Activated CD8-positive, alpha-beta memory T cell treated with anti-CD3 and anti-CD28 coated beads for 24 hours (primary cell): ENCODE measurements around the gene ZRANB1.

Experiments used
- DNase-seq: peaks from one replicate; pipeline ENCODE4 v3.0.0-alpha.2; 2020

ZRANB1 gene

DNA sequence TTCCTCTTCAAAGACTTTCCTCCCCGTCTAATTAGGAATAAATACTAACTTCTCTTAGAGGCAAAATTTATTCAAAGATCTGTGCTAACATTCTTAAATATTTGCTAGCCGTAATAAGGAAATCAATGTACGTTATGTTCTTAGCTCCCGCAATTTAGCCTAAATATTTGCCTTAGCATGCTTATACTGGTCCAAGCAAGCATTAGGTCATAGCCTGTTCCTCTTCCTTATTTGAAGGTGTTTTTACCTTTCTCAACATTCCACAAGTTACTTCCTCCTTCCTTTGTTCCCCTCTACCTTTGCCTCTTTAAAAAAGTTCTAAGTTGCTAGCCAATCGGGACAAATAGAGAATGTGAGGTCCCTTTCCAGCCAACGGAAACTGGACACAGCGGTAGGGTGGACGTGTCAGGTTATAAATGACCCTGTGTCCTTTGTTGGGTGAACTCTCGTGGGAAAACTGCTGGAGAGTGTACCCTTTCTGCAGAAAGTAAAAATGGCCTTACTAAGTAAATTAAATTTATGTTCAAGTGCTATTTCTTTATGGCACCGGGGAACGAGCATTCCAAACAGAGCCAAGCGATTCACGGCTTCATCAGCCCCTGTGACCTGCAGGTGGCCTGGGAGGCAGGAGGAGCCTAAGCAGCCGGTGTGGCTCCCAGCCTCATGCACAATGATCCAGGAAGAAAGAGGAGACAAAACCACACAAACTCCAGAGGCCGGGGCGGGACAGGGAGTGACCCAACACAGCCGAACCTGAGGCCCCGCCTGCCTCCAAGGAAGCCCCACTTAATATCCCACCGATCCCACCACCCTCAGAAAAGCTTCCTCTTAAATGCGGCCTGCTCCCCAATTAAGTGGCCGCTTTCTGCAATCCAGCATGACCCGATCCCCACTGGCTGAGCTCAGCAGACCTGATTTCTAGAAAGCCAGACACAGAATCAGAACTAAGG is 67.0 kb downstream of the ZRANB1 start:
- DNase-seq: no peak

DNA sequence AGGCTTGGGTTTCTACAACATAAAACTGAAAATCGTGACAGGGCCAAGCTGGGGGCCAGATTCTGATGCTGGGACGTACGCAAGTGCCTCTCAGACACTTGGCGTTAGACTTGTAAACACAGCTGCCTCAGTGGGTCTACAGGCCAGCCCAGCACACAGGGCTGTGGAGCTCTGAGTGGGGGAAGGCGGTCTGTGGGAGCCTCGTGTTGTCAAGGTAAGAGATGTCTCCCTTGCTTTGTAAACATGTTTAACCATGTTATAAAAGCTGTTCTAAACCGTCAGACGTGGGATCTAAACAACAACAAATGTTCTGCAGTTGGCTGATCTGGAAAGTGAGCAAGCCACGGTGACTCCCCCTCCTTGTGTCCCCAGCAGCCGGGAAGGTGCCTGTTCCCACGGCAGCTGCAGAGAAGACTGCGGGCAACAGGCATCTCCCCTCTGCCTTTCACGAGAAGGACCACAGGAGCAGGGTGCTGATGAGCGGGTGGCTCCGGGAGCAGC is 67.8 kb downstream of the ZRANB1 start:
- no peak for DNase-seq

DNA sequence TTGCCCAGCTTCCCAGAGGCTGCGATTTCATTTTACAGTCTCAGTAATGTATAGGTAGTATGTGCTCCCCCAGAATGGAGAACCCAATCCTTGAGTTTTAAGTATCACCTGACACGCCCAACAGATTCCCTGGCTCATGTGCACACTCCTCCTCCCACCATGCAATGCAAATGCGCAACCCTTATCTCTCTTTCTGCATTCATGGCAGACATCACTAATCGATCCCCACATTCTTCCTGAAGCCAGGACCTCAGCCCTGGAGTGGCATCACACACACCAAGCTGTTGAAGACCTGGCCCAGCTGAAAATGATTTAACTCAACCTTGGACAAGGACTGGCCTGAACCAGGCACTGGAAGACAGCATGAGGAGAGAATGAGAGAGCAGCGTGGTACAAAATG is 68.4 kb downstream of the ZRANB1 start:
- DNase-seq: no peak

DNA sequence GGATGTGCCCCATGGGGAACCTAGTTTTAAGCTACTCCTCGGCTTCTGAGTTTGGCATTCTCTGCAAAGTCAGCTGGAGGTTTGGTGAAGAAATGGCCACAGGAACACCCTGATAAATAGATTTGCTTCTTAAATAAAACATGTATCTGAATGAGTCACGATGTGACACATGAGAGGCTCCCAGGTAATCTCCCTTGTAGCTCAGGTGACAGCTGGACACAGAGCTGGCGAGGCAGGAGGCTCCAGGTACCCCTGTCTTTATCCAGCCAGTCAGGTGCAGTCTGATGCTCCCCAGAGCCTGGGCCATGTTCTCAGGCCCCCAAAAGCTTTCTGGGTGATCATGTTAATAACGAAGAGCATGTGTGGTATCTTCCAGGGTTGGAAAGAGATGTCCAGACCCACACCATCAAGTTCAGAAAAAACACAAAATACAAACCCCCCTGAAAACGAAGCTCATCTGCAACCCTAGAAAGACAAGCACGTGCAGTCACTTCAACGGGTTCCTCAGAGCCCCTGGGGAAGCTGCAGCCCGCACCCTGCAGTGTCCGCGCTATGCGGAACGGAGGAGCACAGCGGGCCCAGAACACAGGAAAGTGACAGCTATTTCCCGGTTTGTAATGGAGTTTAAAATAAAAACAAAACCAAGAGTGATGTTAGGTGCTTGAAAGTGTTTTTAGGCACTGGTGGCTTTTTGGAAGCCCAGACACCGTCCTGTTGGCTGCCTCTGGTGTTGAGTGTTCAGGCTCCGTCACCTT is 69.4 kb downstream of the ZRANB1 start:
- no peak for DNase-seq

- DNase-seq: no peak
Measured at GRCh38 chr10:125011926-125012705, 70.2 kb downstream of the ZRANB1 start.

DNA sequence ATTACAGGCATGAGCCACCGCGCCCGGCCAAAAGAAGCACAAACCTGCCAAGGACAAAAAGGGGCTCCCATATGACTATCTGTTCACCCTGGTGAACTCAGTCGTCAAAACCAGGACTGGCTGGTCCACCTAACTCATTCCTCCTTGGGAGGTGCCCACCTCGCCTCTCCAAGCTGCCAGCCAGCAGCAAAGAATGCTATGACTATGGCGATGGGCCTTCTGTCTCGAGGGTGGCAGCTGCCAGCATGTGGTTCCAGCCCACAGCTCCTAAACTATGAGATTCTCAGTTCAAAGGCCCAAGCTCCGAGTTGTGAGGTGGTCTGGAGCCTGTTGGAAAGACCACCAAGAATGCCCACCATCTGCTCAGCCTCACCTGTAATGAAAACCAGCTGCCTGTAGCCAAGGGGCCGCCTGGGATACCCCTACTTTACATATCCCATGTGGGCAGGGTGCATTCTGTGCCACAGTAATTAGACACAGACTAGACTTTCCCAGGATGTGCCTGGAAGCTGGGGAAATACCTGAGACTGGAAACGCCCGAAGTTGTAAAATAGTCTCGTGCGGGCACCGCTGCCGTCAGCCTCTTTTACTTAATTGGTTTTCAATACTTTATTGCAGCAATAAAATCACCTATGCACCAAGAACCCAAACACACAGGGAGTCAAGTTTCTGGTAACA is 71.1 kb downstream of the ZRANB1 start:
- DNase-seq: no peak

DNA sequence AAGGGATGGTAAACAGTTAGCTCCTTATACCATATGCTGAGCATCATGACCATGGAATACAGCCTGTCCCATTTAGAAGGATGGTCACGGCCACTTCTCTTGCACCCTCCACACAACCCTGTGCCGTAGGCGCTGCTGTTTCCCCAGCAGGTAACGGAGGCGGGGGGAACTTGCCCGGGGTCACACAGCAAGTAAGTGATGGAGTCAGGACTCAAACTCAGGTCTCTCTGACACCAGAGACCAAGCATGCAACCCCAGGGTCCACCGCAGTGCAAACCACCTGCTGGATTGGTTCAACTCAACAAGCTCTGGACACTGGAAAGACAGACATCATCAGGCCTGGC is 71.6 kb downstream of the ZRANB1 start:
- no peak for DNase-seq

- no peak for DNase-seq
Measured at GRCh38 chr10:125014086-125014830, 72.3 kb downstream of the ZRANB1 start.

DNA sequence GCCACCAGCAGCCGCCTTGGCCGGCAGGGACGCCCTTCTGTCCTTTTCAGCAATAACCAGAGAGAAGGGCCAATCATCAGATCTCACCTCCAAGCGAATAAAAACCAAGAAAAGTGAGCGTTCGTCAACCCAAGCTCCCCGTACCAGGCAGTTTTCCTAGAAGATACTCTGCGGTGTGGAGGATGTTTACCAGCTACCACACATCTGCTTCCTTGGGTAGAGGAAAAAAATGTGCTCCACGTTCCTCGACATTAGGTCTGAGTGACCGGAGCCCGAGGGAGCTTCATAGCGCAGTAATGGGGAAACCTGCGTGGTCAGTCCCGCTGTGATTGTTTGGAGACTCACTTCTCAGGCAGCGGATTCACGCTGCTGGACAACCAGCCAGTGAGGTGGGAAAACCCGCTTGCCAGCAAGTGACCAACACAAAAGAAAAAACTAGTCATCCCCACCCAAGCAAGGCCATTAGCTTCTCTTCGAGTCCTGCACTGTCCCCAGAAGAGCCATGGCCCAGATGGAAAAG is 73.0 kb downstream of the ZRANB1 start:
- DNase-seq: no peak

DNA sequence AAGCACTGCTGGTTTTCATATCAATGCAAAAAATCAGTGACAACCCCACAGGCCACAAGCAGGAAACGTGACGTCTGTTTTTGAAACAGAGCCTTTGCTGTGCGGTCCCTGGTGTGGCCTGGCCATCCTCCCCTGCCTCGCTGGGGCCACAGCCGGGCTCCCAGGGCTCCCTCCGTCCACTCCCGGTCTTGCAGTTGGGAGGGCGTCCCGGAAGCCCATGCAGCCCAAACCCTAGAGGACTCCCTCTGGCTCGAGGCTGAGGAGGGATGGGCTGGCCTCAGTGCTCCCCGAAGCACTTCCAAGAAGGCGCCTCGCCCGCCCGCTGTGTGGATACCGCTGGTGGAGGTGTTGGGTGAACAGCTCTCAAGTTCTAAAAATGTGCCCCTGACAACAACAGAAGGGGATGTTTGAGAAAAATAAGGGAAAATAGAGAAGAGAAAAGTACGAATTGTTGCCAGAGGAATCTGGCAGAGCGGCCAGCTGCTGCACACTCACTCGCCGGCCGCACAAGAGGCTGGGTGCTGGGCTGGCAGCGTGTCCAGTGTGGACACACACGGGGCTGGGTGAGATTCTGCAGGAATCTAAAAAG is 73.5 kb downstream of the ZRANB1 start:
- no peak for DNase-seq

GRCh38 chr10:125016123-125016522 is 74.2 kb downstream of the ZRANB1 start:
- no peak for DNase-seq

DNA sequence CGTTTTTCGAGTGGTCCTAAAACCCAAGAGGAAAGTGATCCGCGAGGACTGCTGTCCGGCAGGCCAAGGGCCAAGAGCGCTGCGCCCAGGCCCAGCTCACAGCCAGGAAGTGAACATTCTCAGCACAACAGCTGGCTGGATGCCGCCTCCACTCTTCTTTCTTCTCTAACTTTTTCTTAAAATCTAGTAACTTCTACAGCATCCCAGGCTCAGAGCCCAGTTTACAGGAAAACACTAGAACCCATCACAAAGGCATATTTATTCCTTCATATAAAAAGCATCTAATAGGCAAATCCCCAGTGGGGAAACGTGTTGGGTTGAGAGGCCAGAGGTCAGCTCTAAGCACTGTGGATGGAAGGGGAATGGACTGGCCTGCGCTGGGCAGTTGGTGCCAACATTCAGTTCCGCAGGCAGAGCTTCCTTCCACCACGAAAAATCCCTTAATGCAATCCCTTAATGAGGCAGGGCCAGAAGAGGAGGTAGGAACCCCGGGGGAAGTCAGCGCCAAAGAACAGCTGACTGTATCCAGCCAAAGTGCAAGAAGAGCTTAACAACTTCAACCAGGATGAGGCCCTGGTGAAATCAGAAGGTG is 74.8 kb downstream of the ZRANB1 start:
- no peak for DNase-seq

GRCh38 chr10:125017547-125018298 is 75.8 kb downstream of the ZRANB1 start:
- no peak for DNase-seq

DNA sequence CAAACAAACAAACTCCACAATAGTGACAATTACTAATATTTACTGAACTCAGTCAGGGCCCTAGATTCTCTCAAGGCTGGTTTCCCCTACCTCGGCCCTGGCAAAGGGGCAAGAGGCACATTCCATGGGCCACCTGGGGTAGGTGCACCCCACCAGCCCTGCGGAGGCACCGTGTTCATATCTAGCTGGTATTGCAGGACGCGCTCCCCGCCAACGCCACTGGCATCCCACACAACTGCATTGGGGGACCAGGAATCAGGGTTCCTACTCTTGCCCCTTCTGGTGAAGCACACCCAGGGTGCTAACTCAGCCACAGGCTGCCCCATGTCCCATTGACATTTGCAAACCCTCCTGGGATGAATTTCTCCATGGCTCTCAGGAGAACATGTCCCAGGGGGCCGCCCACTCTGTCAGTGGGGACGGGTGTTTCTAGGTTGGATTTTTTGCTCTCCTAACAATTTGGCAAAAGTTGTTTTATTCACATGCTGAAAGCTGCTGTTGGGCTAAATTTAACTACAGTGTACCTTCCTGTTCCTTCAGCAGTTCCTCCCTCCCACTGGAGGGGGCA is 76.7 kb downstream of the ZRANB1 start:
- DNase-seq: no peak

DNA sequence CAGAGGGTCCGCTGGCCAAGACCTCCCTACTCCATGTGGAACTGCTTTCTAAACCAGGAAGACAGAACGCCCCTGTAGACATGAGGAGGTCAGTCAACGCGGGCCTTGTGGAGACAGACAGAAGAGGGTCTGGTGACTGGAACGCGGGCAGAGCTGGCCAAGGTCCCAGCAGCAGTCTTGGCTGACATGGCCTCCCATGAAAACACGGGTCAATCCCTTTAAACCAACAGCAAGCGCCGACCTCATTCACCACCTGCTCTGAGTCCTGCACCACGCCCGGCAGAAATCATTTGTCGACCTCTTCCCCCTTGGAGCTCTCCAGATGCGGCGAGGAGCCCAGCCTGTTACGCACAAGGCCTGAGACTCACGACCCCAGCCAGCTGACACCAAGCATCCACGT is 78.5 kb downstream of the ZRANB1 start:
- DNase-seq: no peak

- no peak for DNase-seq
Measured at GRCh38 chr10:125020871-125021270, 78.9 kb downstream of the ZRANB1 start.

DNA sequence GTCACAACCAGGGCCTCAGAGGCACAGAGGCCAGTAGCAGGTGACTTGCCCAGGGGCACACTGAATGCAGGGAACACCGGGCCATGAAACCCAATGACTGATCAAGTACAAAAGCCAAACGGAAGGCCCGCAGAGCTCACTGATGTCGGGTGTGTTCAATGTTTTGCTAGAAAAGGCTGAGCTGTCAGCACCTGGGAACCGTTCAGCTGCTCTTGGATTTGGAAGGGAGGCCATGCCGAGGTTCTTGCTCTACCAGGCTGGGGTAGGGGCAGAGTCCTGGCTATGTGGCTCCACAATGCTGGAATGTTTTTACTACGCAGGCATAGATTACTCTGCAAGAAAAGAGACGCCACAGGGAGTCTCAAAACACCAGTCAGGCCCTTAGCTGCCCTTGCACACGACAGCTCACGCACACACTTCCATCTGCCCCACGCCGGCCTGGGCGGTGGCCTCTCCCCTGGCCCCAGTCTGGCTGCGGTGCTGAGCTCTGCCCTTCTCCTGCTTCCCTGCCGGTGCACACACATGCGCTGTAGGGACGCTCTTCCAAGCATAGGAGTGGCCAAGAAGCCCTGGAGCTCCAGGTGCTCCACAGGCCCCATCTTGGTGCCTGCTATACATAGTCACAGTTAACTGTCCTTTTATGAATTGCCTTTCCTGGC is 79.9 kb downstream of the ZRANB1 start:
- DNase-seq: no peak

DNA sequence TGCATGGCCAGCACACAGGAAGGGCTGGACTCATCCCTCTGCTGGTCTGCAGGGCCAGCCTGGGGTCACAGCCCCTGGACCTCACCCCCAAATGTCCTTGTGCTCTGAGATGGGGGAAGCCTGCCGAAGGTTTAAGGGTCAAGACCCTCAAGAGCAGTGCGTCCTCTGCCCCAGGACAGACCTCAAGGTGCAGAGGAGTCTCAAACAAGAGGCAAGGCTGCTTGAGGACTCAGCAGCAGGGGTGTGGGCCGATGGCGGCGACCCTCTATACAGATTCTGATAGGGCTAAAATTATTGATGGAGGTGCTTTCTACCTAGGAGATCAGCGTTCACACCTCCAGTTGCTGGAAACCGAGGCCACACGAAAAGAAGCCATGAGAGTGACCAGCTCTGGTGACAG is 80.7 kb downstream of the ZRANB1 start:
- DNase-seq: no peak

GRCh38 chr10:125023255-125023654 is 81.3 kb downstream of the ZRANB1 start:
- DNase-seq: no peak
